Measurements from ENCODE around the gene CSNK1G1. TPM values are rescaled to one million over a fixed set of nuclear protein-coding genes. Genes with fewer than 3 reads are reported as not detected.

CSNK1G1 gene
- total and polyA plus RNA-seq, 7 donors, result 3.0 to 24.3 (median 7.8) TPM

DNA sequence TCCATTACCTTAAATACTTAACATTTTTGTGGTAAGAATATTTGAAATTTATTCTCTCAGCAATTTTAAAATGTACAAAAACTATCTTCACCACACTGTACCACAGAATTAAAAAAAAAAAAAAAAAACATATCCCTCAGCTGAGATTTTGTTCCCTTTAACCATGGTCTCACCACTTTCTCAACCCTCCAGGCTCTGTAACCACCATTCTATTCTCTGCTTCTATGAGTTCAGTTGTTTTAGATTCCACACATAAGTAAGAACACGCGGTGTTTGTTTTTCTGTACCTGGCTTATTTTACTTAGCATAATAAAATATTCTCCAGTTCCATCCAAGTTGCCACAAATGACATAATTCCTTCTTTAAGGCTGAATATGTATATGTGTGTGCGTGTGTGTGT, 41.5 kb downstream of the CSNK1G1 start:
- 93% methylated on average over 3 of the region's 3 CpGs for WGBS, 2 donors
- no peaks in the 10 kb centered on the region for H3K27me3 ChIP-seq
- no peak for DNase-seq
- intact Hi-C loops (cut with DNase I), result loop anchor here (2.0 kb wide), 1 partner anchor 40 kb away; no protein-coding TSS in a partner anchor
- TF ChIP-seq, protein P1, sequence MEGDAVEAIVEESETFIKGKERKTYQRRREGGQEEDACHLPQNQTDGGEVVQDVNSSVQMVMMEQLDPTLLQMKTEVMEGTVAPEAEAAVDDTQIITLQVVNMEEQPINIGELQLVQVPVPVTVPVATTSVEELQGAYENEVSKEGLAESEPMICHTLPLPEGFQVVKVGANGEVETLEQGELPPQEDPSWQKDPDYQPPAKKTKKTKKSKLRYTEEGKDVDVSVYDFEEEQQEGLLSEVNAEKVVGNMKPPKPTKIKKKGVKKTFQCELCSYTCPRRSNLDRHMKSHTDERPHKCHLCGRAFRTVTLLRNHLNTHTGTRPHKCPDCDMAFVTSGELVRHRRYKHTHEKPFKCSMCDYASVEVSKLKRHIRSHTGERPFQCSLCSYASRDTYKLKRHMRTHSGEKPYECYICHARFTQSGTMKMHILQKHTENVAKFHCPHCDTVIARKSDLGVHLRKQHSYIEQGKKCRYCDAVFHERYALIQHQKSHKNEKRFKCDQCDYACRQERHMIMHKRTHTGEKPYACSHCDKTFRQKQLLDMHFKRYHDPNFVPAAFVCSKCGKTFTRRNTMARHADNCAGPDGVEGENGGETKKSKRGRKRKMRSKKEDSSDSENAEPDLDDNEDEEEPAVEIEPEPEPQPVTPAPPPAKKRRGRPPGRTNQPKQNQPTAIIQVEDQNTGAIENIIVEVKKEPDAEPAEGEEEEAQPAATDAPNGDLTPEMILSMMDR (IDR thresholded peaks at IDR 0.05), result no peak
- TF ChIP-seq POLR2A (IDR thresholded peaks at IDR 0.05) (no peak), EP300 (IDR thresholded peaks at IDR 0.05) (no peak), POLR2AphosphoS5 (IDR thresholded peaks at IDR 0.05) (no peak)
- H3K36me3 ChIP-seq, result no peaks in the 10 kb centered on the region
- H3K9me3 ChIP-seq, result no peaks in the 10 kb centered on the region
- peak overlapping the region; percentile 20 to 56 (median 30) for H3K27ac ChIP-seq
- H3K4me1 ChIP-seq, result peaks cover 0 to 16% (median 14%) of the 10 kb centered on the region in 4 donors
- H3K4me3 ChIP-seq, result no peak overlapping the region

DNA sequence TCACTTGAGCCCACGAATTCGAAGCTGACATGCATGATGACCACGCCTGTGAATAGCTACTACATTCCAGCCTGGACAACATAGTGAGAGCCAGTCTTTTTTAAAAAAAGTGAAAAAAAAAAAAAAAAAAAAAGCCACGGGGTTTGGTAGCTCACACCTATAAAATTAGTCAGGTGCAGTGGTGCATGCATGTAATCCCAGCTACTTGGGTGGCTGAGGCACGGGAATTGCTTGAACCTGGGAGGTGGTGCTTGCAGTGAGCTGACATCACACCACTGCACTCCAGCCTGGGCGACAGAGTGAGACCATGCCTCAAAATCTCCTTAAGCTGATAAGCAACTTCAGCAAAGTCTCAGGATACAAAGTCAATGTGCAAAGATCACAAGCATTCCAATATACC, 44.4 kb downstream of the CSNK1G1 start:
- intact Hi-C loops (cut with DNase I), result no loop called here
- H3K4me1 ChIP-seq, result peaks cover 0 to 16% (median 14%) of the 10 kb centered on the region in 4 donors
- H3K9me3 ChIP-seq, result no peaks in the 10 kb centered on the region
- no peak overlapping the region for H3K4me3 ChIP-seq
- H3K27ac ChIP-seq, result no peak overlapping the region
- no peaks in the 10 kb centered on the region for H3K27me3 ChIP-seq
- no peak for TF ChIP-seq POLR2A (IDR thresholded peaks at IDR 0.05)
- H3K36me3 ChIP-seq, result no peaks in the 10 kb centered on the region
- DNase-seq, result no peak
- 91 to 92% methylated on average over 6 of the region's 6 CpGs for WGBS, 2 donors

- Histone ChIP-seq H3K4me1 (peaks cover 0 to 8% (median 7%) of the 10 kb centered on the region in 4 donors), H3K36me3 (no peaks in the 10 kb centered on the region), H3K27ac (no peak overlapping the region), H3K4me3 (no peak overlapping the region), H3K9me3 (no peaks in the 10 kb centered on the region), H3K27me3 (no peaks in the 10 kb centered on the region)
- TF ChIP-seq POLR2AphosphoS5 (IDR thresholded peaks at IDR 0.05), result no peak
- TF ChIP-seq POLR2A (IDR thresholded peaks at IDR 0.05), result no peak
- TF ChIP-seq, protein P1 (IDR thresholded peaks at IDR 0.05), result no peak
- no peak for TF ChIP-seq EP300 (IDR thresholded peaks at IDR 0.05)
- intact Hi-C loops (cut with DNase I), result no loop called here
- DNase-seq, result no peak
These were observed 45.9 kb downstream of the CSNK1G1 start for GRCh38 chr15:64310036-64310435.

GRCh38 chr15:64305261-64305660, 50.7 kb downstream of the CSNK1G1 start:
- Histone ChIP-seq H3K9me3 (no peaks in the 10 kb centered on the region), H3K36me3 (peaks cover 0 to 3% (median 0%) of the 10 kb centered on the region in 4 donors), H3K4me1 (no peaks in the 10 kb centered on the region), H3K27ac (no peak overlapping the region), H3K4me3 (no peak overlapping the region), H3K27me3 (no peaks in the 10 kb centered on the region)
- intact Hi-C loops (cut with DNase I), result no loop called here
- no peak for DNase-seq
- 78 to 91% methylated on average over 2 of the region's 2 CpGs for WGBS, 2 donors
- TF ChIP-seq EP300 (IDR thresholded peaks at IDR 0.05) (no peak), POLR2A (IDR thresholded peaks at IDR 0.05) (no peak), POLR2AphosphoS5 (IDR thresholded peaks at IDR 0.05) (no peak)
- TF ChIP-seq, protein P1 (IDR thresholded peaks at IDR 0.05), result no peak

DNA sequence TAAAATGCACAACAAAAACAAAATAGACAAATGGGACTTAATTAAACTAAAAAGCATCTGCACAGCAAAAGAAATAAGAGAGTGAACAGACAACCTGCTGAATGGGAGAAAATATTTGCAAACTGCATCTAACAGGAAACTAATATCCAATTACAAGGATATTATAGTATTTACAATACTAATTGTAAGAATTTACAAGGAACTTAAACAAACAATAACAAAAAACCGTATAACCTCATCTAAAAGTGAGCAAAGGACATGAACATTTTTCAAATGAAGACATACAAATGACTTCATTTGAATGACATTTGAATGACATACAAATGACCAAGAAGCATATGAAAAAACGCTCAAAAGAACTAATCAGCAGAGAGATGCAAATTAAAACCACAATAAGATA, 66.4 kb downstream of the CSNK1G1 start:
- intact Hi-C loops (cut with DNase I), result no loop called here
- Histone ChIP-seq H3K4me3 (no peak overlapping the region), H3K27ac (no peak overlapping the region), H3K9me3 (no peaks in the 10 kb centered on the region), H3K36me3 (no peaks in the 10 kb centered on the region), H3K27me3 (no peaks in the 10 kb centered on the region), H3K4me1 (peaks cover 0 to 6% (median 0%) of the 10 kb centered on the region in 4 donors)
- TF ChIP-seq EP300 (IDR thresholded peaks at IDR 0.05), result no peak
- TF ChIP-seq, protein P1 (IDR thresholded peaks at IDR 0.05), result no peak
- TF ChIP-seq POLR2AphosphoS5 (IDR thresholded peaks at IDR 0.05), result no peak
- no peak for TF ChIP-seq POLR2A (IDR thresholded peaks at IDR 0.05)
- 71 to 82% methylated on average over 2 of the region's 2 CpGs for WGBS, 2 donors
- DNase-seq, result no peak
